ENCODE data around the gene CUX1.

CUX1 gene

DNA sequence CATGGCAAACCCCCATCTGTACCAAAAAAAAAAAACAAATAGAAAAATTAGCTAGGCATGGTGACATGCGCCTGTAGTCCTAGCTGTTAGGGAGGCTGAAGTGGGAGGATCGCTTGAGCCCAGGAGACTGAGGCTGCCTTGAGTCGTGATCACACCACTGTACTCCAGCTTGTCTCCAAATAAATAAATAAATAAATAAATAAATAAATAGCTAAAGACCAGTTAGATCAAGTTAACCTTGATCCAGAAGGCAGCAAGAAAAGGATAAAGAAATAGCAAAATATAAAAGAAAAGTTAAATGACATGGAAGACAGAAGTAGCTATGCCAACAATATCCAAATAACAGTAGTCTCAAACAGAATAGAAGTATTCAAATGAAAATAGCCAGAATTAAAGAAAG lies 337.0 kb downstream of the CUX1 start:
- Histone ChIP-seq H3K4me3 (ENCODE audit: low read length) (no peak overlapping the region), H3K9me3 (replicated peaks; ENCODE audit: insufficient read depth, low read length) (no peaks in the 10 kb centered on the region), H3F3A (ENCODE audit: insufficient read depth, low read length) (no peaks in the 10 kb centered on the region), H3K27me3 (replicated peaks; ENCODE audit: insufficient read depth, low read length) (no peaks in the 10 kb centered on the region), H3K4me1 (ENCODE audit: low read length) (no peaks in the 10 kb centered on the region), H3K79me2 (ENCODE audit: low read length) (no peaks in the 10 kb centered on the region), H4K20me1 (ENCODE audit: insufficient read depth, low read length) (no peaks in the 10 kb centered on the region), H3K9me2 (replicated peaks; ENCODE audit: insufficient read depth, low read length) (no peaks in the 10 kb centered on the region), H2AFZ (ENCODE audit: low read length) (no peak overlapping the region), H3K27ac (ENCODE audit: low read length) (no peak overlapping the region), H3K36me3 (replicated peaks; ENCODE audit: insufficient read depth, low read length) (no peaks in the 10 kb centered on the region), H3K4me2 (ENCODE audit: low read depth, low read length) (no peak overlapping the region), H3K9ac (ENCODE audit: low read length) (no peak overlapping the region)
- no peak for DNase-seq
- TF ChIP-seq EZH2 (optimal IDR thresholded peaks at IDR 0.05; ENCODE audit: low read depth, low read length): no peak
- TF ChIP-seq EZH2phosphoT487 (IDR thresholded peaks at IDR 0.05; ENCODE audit: low read length): no peak
- TF ChIP-seq, protein P1, sequence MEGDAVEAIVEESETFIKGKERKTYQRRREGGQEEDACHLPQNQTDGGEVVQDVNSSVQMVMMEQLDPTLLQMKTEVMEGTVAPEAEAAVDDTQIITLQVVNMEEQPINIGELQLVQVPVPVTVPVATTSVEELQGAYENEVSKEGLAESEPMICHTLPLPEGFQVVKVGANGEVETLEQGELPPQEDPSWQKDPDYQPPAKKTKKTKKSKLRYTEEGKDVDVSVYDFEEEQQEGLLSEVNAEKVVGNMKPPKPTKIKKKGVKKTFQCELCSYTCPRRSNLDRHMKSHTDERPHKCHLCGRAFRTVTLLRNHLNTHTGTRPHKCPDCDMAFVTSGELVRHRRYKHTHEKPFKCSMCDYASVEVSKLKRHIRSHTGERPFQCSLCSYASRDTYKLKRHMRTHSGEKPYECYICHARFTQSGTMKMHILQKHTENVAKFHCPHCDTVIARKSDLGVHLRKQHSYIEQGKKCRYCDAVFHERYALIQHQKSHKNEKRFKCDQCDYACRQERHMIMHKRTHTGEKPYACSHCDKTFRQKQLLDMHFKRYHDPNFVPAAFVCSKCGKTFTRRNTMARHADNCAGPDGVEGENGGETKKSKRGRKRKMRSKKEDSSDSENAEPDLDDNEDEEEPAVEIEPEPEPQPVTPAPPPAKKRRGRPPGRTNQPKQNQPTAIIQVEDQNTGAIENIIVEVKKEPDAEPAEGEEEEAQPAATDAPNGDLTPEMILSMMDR (IDR thresholded peaks at IDR 0.05; ENCODE audit: low read length): no peak

DNA sequence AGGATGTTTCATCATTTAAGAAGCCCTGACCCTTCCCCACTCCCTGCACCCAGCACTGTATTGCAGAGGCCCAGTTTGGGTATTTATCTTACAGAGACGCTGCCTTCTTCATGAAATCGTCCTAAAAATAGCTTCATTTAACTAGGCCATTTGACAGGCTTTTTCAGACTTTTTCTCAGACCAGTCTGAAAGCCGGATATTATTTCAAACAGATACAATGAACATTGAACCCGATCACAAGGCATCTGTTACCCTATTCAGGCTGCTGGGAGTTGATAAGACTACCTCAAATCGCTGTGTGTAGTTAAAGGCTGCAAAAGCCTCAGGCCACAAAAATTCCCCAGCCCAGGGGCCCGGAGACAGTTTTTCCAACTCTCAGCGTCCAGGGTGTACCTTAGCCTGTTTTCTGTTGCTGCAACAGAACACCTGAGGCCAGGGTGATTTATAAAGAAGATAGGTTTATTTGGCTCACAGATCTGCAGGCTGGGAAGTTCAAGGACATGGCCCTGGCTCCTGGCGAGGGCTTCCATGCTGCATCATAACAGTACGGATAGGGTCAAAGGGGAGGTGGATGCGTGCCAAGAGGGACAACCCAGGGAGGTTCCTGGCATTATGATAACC lies 338.5 kb downstream of the CUX1 start:
- DNase-seq: no peak
- Histone ChIP-seq H2AFZ (ENCODE audit: low read length) (no peak overlapping the region), H3K79me2 (ENCODE audit: low read length) (no peaks in the 10 kb centered on the region), H3K9me3 (replicated peaks; ENCODE audit: insufficient read depth, low read length) (no peaks in the 10 kb centered on the region), H4K20me1 (ENCODE audit: insufficient read depth, low read length) (no peaks in the 10 kb centered on the region), H3K27ac (ENCODE audit: low read length) (no peak overlapping the region), H3K4me1 (ENCODE audit: low read length) (no peaks in the 10 kb centered on the region), H3K9me2 (replicated peaks; ENCODE audit: insufficient read depth, low read length) (no peaks in the 10 kb centered on the region), H3K36me3 (replicated peaks; ENCODE audit: insufficient read depth, low read length) (no peaks in the 10 kb centered on the region), H3K4me2 (ENCODE audit: low read depth, low read length) (no peak overlapping the region), H3K27me3 (replicated peaks; ENCODE audit: insufficient read depth, low read length) (no peaks in the 10 kb centered on the region), H3F3A (ENCODE audit: insufficient read depth, low read length) (no peaks in the 10 kb centered on the region), H3K4me3 (ENCODE audit: low read length) (no peak overlapping the region), H3K9ac (ENCODE audit: low read length) (no peak overlapping the region)
- TF ChIP-seq EZH2 (optimal IDR thresholded peaks at IDR 0.05; ENCODE audit: low read depth, low read length): no peak
- no peak for TF ChIP-seq EZH2phosphoT487 (IDR thresholded peaks at IDR 0.05; ENCODE audit: low read length)
- TF ChIP-seq, protein P1 (IDR thresholded peaks at IDR 0.05; ENCODE audit: low read length): no peak

DNA sequence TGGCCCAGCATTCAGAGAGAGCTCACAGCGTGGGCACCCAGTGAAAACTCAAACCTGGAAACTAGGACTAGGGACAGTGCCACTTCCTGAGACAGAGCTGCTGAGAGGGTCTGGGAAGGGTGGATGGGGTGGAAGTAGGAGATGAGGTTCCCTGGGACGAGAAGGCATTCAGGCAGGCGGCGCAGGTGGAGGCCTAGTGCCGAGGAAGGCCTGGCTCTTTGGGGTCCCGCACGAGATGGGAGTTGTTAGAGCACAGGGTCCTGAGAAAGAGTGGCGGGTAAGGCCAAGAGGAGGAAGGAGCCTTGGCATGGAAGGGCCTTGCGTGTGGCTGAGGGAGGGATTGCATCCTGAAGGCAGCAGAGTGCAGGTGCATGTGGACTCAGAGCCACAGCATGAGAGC lies 339.4 kb downstream of the CUX1 start:
- Histone ChIP-seq H3K9ac (ENCODE audit: low read length) (no peak overlapping the region), H3K4me1 (ENCODE audit: low read length) (no peaks in the 10 kb centered on the region), H3K27me3 (replicated peaks; ENCODE audit: insufficient read depth, low read length) (no peaks in the 10 kb centered on the region), H3K36me3 (replicated peaks; ENCODE audit: insufficient read depth, low read length) (no peaks in the 10 kb centered on the region), H3K79me2 (ENCODE audit: low read length) (no peaks in the 10 kb centered on the region), H2AFZ (ENCODE audit: low read length) (no peak overlapping the region), H3K4me2 (ENCODE audit: low read depth, low read length) (no peak overlapping the region), H3K9me3 (replicated peaks; ENCODE audit: insufficient read depth, low read length) (no peaks in the 10 kb centered on the region), H3K4me3 (ENCODE audit: low read length) (no peak overlapping the region), H4K20me1 (ENCODE audit: insufficient read depth, low read length) (no peaks in the 10 kb centered on the region), H3F3A (ENCODE audit: insufficient read depth, low read length) (no peaks in the 10 kb centered on the region), H3K27ac (ENCODE audit: low read length) (no peak overlapping the region), H3K9me2 (replicated peaks; ENCODE audit: insufficient read depth, low read length) (no peaks in the 10 kb centered on the region)
- TF ChIP-seq EZH2 (optimal IDR thresholded peaks at IDR 0.05; ENCODE audit: low read depth, low read length): no peak
- no peak for TF ChIP-seq EZH2phosphoT487 (IDR thresholded peaks at IDR 0.05; ENCODE audit: low read length)
- TF ChIP-seq, protein P1 (IDR thresholded peaks at IDR 0.05; ENCODE audit: low read length): no peak
- DNase-seq: no peak

Measured in MM.1S (cell line).